GM12801 (cell line): ENCODE data around the gene ADAMTS14.

Experiments
- TF ChIP-seq, protein P1 (sequence below): IDR thresholded peaks from one replicate; pipeline ENCODE4 v1.5.1; 2011; ENCODE audit warnings: control low read depth; ENCODE audit not compliant: insufficient read length; ENCODE audit errors: extremely low read depth

Gene ADAMTS14

GRCh38 chr10:70744617-70745143 is 72.4 kb downstream of the ADAMTS14 start:
- TF ChIP-seq, protein P1, sequence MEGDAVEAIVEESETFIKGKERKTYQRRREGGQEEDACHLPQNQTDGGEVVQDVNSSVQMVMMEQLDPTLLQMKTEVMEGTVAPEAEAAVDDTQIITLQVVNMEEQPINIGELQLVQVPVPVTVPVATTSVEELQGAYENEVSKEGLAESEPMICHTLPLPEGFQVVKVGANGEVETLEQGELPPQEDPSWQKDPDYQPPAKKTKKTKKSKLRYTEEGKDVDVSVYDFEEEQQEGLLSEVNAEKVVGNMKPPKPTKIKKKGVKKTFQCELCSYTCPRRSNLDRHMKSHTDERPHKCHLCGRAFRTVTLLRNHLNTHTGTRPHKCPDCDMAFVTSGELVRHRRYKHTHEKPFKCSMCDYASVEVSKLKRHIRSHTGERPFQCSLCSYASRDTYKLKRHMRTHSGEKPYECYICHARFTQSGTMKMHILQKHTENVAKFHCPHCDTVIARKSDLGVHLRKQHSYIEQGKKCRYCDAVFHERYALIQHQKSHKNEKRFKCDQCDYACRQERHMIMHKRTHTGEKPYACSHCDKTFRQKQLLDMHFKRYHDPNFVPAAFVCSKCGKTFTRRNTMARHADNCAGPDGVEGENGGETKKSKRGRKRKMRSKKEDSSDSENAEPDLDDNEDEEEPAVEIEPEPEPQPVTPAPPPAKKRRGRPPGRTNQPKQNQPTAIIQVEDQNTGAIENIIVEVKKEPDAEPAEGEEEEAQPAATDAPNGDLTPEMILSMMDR: no peak

DNA sequence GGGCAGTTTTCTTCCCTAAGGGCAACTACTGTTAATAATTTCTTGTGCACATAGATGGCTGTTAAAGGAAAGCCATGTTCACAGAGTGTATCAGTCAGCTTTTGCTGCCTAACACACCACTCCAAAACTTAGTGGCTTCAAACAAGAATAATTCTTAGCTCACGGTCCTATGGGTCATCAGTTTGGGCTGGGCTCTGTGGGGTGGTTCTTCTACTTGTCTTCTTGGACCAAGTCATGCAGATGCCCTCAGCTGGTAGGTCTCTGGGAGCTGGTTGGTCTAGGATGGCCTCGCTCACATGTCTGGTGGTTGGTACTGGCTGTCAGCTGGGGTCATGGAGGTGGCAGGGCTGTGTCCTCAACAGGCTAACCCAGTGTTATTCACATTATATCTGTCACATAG is 73.2 kb downstream of the ADAMTS14 start:
- TF ChIP-seq, protein P1: no peak

DNA sequence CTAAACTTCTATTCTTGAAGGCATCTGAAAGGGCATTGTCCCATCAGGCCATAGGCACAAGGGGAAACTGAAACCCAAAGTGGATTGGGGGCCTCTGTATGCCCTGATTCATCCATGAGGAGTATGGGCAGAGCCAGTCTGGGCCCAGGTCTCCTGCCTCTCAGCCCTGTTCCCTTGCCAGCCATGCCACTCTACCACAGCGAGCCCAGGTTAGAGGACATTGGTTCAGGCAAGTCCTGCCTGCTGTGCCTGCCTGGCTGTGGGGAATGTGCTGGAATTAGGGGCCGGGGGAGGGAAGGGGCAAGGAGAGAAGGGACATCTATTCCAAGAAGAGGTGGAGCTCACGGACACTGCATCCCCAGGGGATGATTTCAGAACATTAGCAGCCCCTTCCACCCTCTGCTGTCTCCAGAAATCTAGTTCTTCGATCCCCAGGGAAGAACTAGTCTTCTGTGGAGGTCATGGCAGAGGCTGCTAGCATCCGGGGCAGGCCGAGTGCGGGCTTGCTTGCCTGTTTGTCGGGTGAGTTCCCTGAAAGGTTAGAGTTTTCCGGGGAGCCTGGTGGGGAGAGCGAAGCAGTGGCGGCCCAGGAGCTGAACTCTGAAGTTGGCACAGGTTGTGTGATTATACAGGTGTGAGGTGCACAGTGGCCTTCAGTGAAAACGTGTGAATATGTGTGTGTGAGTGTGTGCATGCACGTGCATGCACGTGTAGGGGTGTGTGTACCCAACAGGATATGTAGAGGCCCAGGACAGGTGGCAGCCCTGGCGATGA is 75.1 kb downstream of the ADAMTS14 start:
- TF ChIP-seq, protein P1: no peak

- TF ChIP-seq, protein P1: no peak
Observed at GRCh38 chr10:70748305-70748704, 76.0 kb downstream of the ADAMTS14 start.

- TF ChIP-seq, protein P1: no peak
Observed at GRCh38 chr10:70748801-70749573, 76.7 kb downstream of the ADAMTS14 start.

- TF ChIP-seq, protein P1: no peak
Observed at GRCh38 chr10:70749756-70750155, 77.5 kb downstream of the ADAMTS14 start.

DNA sequence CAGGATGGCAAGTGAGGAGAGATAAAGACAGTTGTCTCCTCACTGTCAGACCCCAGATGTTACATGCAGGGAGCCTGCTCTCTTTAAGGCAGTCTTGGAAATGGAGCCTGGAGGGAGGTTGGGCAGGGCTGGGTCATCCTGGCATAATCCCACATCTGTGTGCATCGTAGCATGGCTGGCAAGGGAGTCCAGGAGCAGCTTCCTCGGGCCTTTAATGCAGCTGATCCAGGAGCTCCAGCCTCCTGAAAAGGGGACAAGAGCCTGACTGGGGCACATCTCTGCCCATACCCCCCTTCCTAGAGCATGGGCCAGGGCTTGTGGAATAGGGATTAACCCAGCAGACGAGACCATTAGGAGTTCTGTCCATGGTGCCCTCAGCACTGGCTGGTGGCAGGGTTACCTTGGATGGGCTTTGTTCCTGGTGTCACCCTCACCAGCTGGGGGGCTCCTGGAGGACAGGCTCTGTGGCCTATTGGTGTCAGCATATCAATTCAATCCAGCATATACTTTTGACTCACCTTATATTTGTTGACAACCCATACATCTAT is 77.9 kb downstream of the ADAMTS14 start:
- TF ChIP-seq, protein P1: no peak
